Activated T-helper 17 cell treated with anti-CD3 and anti-CD28 coated beads, Interleukin-2, amount 50 U/mL, for 72 hours (primary cell): ENCODE results near the gene RASD1. TPM values are rescaled to one million over a fixed set of nuclear protein-coding genes. Genes with fewer than 3 reads are reported as not detected.

Experiments
- ATAC-seq: fragments of 150-1000 bp; cut with Tn5 transposase; replicated peaks from 2 replicates; pipeline ENCODE4 v1.10.0; 2021; ENCODE audit warnings: mild to moderate bottlenecking, moderate library complexity
- H3K27ac Mint-ChIP-seq: one replicate; pipeline ENCODE4 v1.8.0; 2022; ENCODE audit warnings: mixed read lengths
- H3K27me3 Mint-ChIP-seq: one replicate; pipeline ENCODE4 v1.8.0; 2022; ENCODE audit warnings: mixed read lengths
- H3K36me3 Mint-ChIP-seq: one replicate; pipeline ENCODE4 v1.8.0; 2022; ENCODE audit warnings: low read depth, mild to moderate bottlenecking, mixed read lengths
- H3K4me1 Mint-ChIP-seq: one replicate; pipeline ENCODE4 v1.8.0; 2022; ENCODE audit warnings: mixed read lengths
- H3K4me3 Mint-ChIP-seq: one replicate; pipeline ENCODE4 v1.8.0; 2022; ENCODE audit warnings: mild to moderate bottlenecking, mixed read lengths
- H3K9me3 Mint-ChIP-seq: one replicate; pipeline ENCODE4 v1.8.0; 2022; ENCODE audit warnings: mixed read lengths
- total RNA-seq, 2 donors: library from RNA; stranded (reverse); gene quantifications; one replicate each; pipeline ENCODE4 v1.2.3, GENCODE V29; 2022

Gene RASD1
- total RNA-seq, 2 donors from 2014 or later: 1.3 TPM

- no peak overlapping the region for H3K4me3 Mint-ChIP-seq
These were observed 50.1 kb downstream of the RASD1 start for GRCh38 chr17:17445925-17446665.

GRCh38 chr17:17445296-17445924 lies 50.8 kb downstream of the RASD1 start:
- H3K9me3 Mint-ChIP-seq: no peaks in the 10 kb centered on the region
- H3K36me3 Mint-ChIP-seq: no peaks in the 10 kb centered on the region
- no peak overlapping the region for H3K27ac Mint-ChIP-seq
- H3K4me1 Mint-ChIP-seq: no peaks in the 10 kb centered on the region
- peaks cover 5% of the 10 kb centered on the region for H3K27me3 Mint-ChIP-seq
- H3K4me3 Mint-ChIP-seq: no peak overlapping the region
- no peak for ATAC-seq

More at GRCh38 chr17:17445925-17446665, 50.1 kb downstream of the RASD1 start:
- H3K36me3 Mint-ChIP-seq: no peaks in the 10 kb centered on the region
- no peaks in the 10 kb centered on the region for H3K9me3 Mint-ChIP-seq
- H3K4me1 Mint-ChIP-seq: no peaks in the 10 kb centered on the region
- H3K27me3 Mint-ChIP-seq: peaks cover 5% of the 10 kb centered on the region
- H3K27ac Mint-ChIP-seq: no peak overlapping the region
- no peak for ATAC-seq

Other genes starting within 250 kb of the RASD1 start
- 100 to 1,000 TPM in 1 of 2 donors, 10 to 100 TPM in 1; 63.0 to 116 TPM for gene COPS3, start 215.1 kb downstream of the RASD1 start, total RNA-seq
- gene NT5M, start 193.0 kb downstream of the RASD1 start, total RNA-seq: 1 to 10 TPM; 2.4 to 3.3 TPM
- 10 to 100 TPM; 12.3 to 14.9 TPM for gene MED9, start 19.4 kb downstream of the RASD1 start, total RNA-seq
- 10 to 100 TPM; 18.1 to 33.5 TPM for gene PEMT, start 95.3 kb upstream of the RASD1 start, total RNA-seq
- 10 to 100 TPM in 1 of 2 donors, 1 to 10 TPM in 1; 7.0 to 16.0 TPM for gene RAI1, start 185.1 kb upstream of the RASD1 start, total RNA-seq